ENCODE measurements around the gene CACNB2.

GRCh38 chr10:18178854-18179483 lies 38.7 kb downstream of the CACNB2 start:
- TF ChIP-seq CTCF (IDR thresholded peaks at IDR 0.05; ENCODE audit: poor library complexity) = no peak
- no peak for TF ChIP-seq EZH2 (IDR thresholded peaks at IDR 0.05; ENCODE audit: borderline replicate concordance)
- no peak for TF ChIP-seq EZH2phosphoT487 (IDR thresholded peaks at IDR 0.05; ENCODE audit: low read depth, severe bottlenecking, unreplicated experiment)

Measured in hepatocyte (in vitro differentiated cells).